Measurements from ENCODE around the gene TMEM150C. TPM values are rescaled to one million over a fixed set of nuclear protein-coding genes. Genes with fewer than 3 reads are reported as not detected.

TMEM150C gene
- total and polyA plus RNA-seq, 2 of the 4 experiments (the other 2 are of a cell fraction) = 0.10 to 0.36 TPM

DNA sequence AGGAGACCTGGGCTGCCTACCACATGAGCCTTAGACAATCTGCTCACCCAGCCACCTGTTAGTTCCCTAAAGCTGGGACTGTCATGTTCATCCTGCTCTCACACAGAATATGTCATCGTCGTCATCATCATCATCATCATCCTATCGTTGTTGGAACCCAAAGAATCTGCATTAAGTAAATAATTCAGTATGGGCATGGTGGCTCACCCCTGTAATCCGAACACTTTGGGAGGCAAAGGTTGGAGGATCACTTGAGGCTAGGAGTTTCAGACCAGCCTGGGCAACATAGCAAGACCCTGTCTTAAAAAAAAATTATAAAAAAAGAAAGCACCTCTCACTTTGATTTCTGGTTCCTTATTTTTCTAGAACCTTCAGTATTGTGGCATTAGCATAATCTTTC lies 125.0 kb downstream of the TMEM150C start:
- peaks cover 3% of the 10 kb centered on the region for H3K4me1 ChIP-seq (ENCODE audit: control insufficient read depth, insufficient read depth, low read length)
- H4K20me1 ChIP-seq (ENCODE audit: insufficient read depth, low read length) = peaks cover 31% of the 10 kb centered on the region
- no peak overlapping the region for H4K91ac ChIP-seq (ENCODE audit: insufficient read depth, low read depth, low read length)
- no peak overlapping the region for H3K4me3 ChIP-seq (ENCODE audit: insufficient read depth, low read depth, low read length)
- BruUV-seq (replicated peaks) = no TSS peak
- ATAC-seq (ENCODE audit: low read depth) (no peak), DNase-seq (no peak)
- H2BK15ac ChIP-seq (ENCODE audit: low read depth, low read length) = no peak overlapping the region
- no peak overlapping the region for H3K4ac ChIP-seq (ENCODE audit: low read depth, low read length)
- ChIA-PET POLR2A (ENCODE audit: unreplicated experiment) (interaction anchor here (1.1 kb wide), 1 partner anchor 12 kb away, joined by 4 read pairs; no protein-coding TSS in a partner anchor), CTCF (interaction anchor here (0.5 kb wide), 1 partner anchor 1588 kb away, joined by 3 read pairs; no protein-coding TSS in a partner anchor)
- H3K27me3 ChIP-seq (ENCODE audit: control insufficient read depth, insufficient read depth, low read length) = no peaks in the 10 kb centered on the region
- H3K9ac ChIP-seq (ENCODE audit: low read depth, low read length) = no peak overlapping the region
- dilution Hi-C loops (cut with HindIII; ENCODE audit: low sequenced_read_pairs, unreplicated experiment) = no loop called here
- no peak overlapping the region for H3K23ac ChIP-seq (ENCODE audit: low read depth, low read length)
- peaks cover 41 to 80% of the 10 kb centered on the region in 2 experiments for H3K79me1 ChIP-seq (ENCODE audit: low read depth in 1 of 2, low read length in 2 of 2)
- no peak overlapping the region for H3K27ac ChIP-seq (ENCODE audit: insufficient read depth, low read length)
- H3K56ac ChIP-seq (ENCODE audit: extremely low read depth, insufficient read depth, low read length) = no peak overlapping the region
- H3K9me3 ChIP-seq (ENCODE audit: control insufficient read depth, insufficient read depth, low read length) = no peaks in the 10 kb centered on the region
- no peak overlapping the region for H3K18ac ChIP-seq (ENCODE audit: low read depth, low read length)
- WGBS, 2 experiments (ENCODE audit: extremely low coverage in 2 of 2, insufficient read length in 1 of 2) = no CpG with 5 or more reads among the region's 4 CpGs
- H3K14ac ChIP-seq (replicated peaks; ENCODE audit: low read depth, low read length) = no peak overlapping the region
- no peak overlapping the region for H2BK5ac ChIP-seq (ENCODE audit: low read depth, low read length, poor library complexity, severe bottlenecking)
- H2AFZ ChIP-seq (replicated peaks; ENCODE audit: low read length, poor library complexity) = no peak overlapping the region
- H2AK5ac ChIP-seq (ENCODE audit: low read depth, low read length) = no peak overlapping the region
- H4K5ac ChIP-seq (ENCODE audit: low read depth, low read length) = no peak overlapping the region
- no peak overlapping the region for H3K4me2 ChIP-seq (ENCODE audit: low read depth, low read length)
- no peak overlapping the region for H2AK9ac ChIP-seq (replicated peaks; ENCODE audit: low read depth, low read length, poor library complexity)
- TF ChIP-seq CEBPB (IDR thresholded peaks at IDR 0.05; ENCODE audit: low read depth, low read length) (no peak), MAZ (IDR thresholded peaks at IDR 0.05; ENCODE audit: borderline replicate concordance, low read depth, low read length) (no peak), NFE2L2 (IDR thresholded peaks at IDR 0.05; ENCODE audit: low read depth, low read length) (no peak), CHD1 (IDR thresholded peaks at IDR 0.05; ENCODE audit: low read depth, low read length) (no peak), SMC3 (IDR thresholded peaks at IDR 0.05; ENCODE audit: low read depth, low read length) (no peak), FOS (IDR thresholded peaks at IDR 0.05; ENCODE audit: low read depth, low read length) (no peak), RFX5 (IDR thresholded peaks at IDR 0.05; ENCODE audit: low read depth, low read length) (no peak), POLR2A (IDR thresholded peaks at IDR 0.05; ENCODE audit: low read depth, low read length) (no peak), RCOR1 (IDR thresholded peaks at IDR 0.05; ENCODE audit: insufficient replicate concordance, low read length) (no peak), MAFK (IDR thresholded peaks at IDR 0.05; ENCODE audit: low read depth, low read length) (no peak), MXI1 (IDR thresholded peaks at IDR 0.05; ENCODE audit: borderline replicate concordance, low read depth, low read length) (no peak), RAD21 (IDR thresholded peaks at IDR 0.05; ENCODE audit: low read length) (no peak), BHLHE40 (IDR thresholded peaks at IDR 0.05; ENCODE audit: low read depth, low read length) (no peak)
- TF ChIP-seq, protein P1, sequence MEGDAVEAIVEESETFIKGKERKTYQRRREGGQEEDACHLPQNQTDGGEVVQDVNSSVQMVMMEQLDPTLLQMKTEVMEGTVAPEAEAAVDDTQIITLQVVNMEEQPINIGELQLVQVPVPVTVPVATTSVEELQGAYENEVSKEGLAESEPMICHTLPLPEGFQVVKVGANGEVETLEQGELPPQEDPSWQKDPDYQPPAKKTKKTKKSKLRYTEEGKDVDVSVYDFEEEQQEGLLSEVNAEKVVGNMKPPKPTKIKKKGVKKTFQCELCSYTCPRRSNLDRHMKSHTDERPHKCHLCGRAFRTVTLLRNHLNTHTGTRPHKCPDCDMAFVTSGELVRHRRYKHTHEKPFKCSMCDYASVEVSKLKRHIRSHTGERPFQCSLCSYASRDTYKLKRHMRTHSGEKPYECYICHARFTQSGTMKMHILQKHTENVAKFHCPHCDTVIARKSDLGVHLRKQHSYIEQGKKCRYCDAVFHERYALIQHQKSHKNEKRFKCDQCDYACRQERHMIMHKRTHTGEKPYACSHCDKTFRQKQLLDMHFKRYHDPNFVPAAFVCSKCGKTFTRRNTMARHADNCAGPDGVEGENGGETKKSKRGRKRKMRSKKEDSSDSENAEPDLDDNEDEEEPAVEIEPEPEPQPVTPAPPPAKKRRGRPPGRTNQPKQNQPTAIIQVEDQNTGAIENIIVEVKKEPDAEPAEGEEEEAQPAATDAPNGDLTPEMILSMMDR (conservative IDR thresholded peaks at IDR 0.05; ENCODE audit: low read depth, low read length) = no peak
- TF ChIP-seq, protein P2, sequence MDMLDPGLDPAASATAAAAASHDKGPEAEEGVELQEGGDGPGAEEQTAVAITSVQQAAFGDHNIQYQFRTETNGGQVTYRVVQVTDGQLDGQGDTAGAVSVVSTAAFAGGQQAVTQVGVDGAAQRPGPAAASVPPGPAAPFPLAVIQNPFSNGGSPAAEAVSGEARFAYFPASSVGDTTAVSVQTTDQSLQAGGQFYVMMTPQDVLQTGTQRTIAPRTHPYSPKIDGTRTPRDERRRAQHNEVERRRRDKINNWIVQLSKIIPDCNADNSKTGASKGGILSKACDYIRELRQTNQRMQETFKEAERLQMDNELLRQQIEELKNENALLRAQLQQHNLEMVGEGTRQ (IDR thresholded peaks at IDR 0.05; ENCODE audit: low read depth, low read length) = no peak
- TF ChIP-seq, protein P3, sequence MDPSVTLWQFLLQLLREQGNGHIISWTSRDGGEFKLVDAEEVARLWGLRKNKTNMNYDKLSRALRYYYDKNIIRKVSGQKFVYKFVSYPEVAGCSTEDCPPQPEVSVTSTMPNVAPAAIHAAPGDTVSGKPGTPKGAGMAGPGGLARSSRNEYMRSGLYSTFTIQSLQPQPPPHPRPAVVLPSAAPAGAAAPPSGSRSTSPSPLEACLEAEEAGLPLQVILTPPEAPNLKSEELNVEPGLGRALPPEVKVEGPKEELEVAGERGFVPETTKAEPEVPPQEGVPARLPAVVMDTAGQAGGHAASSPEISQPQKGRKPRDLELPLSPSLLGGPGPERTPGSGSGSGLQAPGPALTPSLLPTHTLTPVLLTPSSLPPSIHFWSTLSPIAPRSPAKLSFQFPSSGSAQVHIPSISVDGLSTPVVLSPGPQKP (IDR thresholded peaks at IDR 0.05; ENCODE audit: borderline replicate concordance, low read depth, low read length) = no peak
- in situ Hi-C loops (cut with MboI; ENCODE audit: low sequenced_read_pairs) = loop anchor here (25.0 kb wide), 1 partner anchor 601 kb away; the partner anchor contains the start of gene COPS4
- H2BK120ac ChIP-seq (ENCODE audit: low read depth, low read length) = no peak overlapping the region
- no peak overlapping the region for H4K8ac ChIP-seq (ENCODE audit: low read depth in 2 of 2, low read length in 2 of 2)
- H3K9me1 ChIP-seq (ENCODE audit: insufficient read depth, low read length) = peaks cover 17% of the 10 kb centered on the region
- no peaks in the 10 kb centered on the region for H3K36me3 ChIP-seq (ENCODE audit: control insufficient read depth, insufficient read depth, low read length)
- intact Hi-C loops (cut with micrococcal nuclease) = no loop called here
- no peak overlapping the region for H2BK20ac ChIP-seq (ENCODE audit: low read depth, low read length)
